Measurements from ENCODE around the gene MALAT1. TPM values are rescaled to one million over a fixed set of nuclear protein-coding genes. Genes with fewer than 3 reads are reported as not detected.

The MALAT1 gene
- total and polyA plus RNA-seq, 2 of the 13 experiments (the other 11 are each of a cell fraction or from before 2014, with no cell fraction given) = 143 to 1,237 TPM

GRCh38 chr11:65471447-65471891 is 27.4 kb upstream of the MALAT1 start (continued):
- TF ChIP-seq SYNCRIP (IDR thresholded peaks at IDR 0.05; ENCODE audit: insufficient read depth, low read depth, low read length) (no peak), RBAK (CRISPR knock-in tag; IDR thresholded peaks at IDR 0.05) (no peak), TOPORS (CRISPR knock-in tag; IDR thresholded peaks at IDR 0.05) (no peak), ZSCAN22 (CRISPR knock-in tag; IDR thresholded peaks at IDR 0.05) (no peak), ZSCAN30 (CRISPR knock-in tag; IDR thresholded peaks at IDR 0.05) (no peak), ZNF468 (CRISPR knock-in tag; IDR thresholded peaks at IDR 0.05) (no peak), RAD21 (CRISPR knock-in tag; IDR thresholded peaks at IDR 0.05) (peak; percentile 86), BHLHE40 (IDR thresholded peaks at IDR 0.05; ENCODE audit: low read length) (no peak), REL (CRISPR knock-in tag; conservative IDR thresholded peaks at IDR 0.05) (no peak), ATF2 (CRISPR knock-in tag; IDR thresholded peaks at IDR 0.05) (peak; percentile 39; the same call in 1 of the 2 replicates), ZNF101 (CRISPR knock-in tag; IDR thresholded peaks at IDR 0.05; ENCODE audit: borderline replicate concordance, low read depth) (no peak)
- TF ChIP-seq, protein P1, sequence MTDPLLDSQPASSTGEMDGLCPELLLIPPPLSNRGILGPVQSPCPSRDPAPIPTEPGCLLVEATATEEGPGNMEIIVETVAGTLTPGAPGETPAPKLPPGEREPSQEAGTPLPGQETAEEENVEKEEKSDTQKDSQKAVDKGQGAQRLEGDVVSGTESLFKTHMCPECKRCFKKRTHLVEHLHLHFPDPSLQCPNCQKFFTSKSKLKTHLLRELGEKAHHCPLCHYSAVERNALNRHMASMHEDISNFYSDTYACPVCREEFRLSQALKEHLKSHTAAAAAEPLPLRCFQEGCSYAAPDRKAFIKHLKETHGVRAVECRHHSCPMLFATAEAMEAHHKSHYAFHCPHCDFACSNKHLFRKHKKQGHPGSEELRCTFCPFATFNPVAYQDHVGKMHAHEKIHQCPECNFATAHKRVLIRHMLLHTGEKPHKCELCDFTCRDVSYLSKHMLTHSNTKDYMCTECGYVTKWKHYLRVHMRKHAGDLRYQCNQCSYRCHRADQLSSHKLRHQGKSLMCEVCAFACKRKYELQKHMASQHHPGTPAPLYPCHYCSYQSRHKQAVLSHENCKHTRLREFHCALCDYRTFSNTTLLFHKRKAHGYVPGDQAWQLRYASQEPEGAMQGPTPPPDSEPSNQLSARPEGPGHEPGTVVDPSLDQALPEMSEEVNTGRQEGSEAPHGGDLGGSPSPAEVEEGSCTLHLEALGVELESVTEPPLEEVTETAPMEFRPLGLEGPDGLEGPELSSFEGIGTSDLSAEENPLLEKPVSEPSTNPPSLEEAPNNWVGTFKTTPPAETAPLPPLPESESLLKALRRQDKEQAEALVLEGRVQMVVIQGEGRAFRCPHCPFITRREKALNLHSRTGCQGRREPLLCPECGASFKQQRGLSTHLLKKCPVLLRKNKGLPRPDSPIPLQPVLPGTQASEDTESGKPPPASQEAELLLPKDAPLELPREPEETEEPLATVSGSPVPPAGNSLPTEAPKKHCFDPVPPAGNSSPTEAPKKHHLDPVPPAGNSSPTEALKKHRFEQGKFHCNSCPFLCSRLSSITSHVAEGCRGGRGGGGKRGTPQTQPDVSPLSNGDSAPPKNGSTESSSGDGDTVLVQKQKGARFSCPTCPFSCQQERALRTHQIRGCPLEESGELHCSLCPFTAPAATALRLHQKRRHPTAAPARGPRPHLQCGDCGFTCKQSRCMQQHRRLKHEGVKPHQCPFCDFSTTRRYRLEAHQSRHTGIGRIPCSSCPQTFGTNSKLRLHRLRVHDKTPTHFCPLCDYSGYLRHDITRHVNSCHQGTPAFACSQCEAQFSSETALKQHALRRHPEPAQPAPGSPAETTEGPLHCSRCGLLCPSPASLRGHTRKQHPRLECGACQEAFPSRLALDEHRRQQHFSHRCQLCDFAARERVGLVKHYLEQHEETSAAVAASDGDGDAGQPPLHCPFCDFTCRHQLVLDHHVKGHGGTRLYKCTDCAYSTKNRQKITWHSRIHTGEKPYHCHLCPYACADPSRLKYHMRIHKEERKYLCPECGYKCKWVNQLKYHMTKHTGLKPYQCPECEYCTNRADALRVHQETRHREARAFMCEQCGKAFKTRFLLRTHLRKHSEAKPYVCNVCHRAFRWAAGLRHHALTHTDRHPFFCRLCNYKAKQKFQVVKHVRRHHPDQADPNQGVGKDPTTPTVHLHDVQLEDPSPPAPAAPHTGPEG (CRISPR knock-in tag; IDR thresholded peaks at IDR 0.05) = no peak
- TF ChIP-seq, protein P2, sequence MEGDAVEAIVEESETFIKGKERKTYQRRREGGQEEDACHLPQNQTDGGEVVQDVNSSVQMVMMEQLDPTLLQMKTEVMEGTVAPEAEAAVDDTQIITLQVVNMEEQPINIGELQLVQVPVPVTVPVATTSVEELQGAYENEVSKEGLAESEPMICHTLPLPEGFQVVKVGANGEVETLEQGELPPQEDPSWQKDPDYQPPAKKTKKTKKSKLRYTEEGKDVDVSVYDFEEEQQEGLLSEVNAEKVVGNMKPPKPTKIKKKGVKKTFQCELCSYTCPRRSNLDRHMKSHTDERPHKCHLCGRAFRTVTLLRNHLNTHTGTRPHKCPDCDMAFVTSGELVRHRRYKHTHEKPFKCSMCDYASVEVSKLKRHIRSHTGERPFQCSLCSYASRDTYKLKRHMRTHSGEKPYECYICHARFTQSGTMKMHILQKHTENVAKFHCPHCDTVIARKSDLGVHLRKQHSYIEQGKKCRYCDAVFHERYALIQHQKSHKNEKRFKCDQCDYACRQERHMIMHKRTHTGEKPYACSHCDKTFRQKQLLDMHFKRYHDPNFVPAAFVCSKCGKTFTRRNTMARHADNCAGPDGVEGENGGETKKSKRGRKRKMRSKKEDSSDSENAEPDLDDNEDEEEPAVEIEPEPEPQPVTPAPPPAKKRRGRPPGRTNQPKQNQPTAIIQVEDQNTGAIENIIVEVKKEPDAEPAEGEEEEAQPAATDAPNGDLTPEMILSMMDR (CRISPR knock-in tag; IDR thresholded peaks at IDR 0.05) = peak; percentile 90
- TF ChIP-seq, protein P3, sequence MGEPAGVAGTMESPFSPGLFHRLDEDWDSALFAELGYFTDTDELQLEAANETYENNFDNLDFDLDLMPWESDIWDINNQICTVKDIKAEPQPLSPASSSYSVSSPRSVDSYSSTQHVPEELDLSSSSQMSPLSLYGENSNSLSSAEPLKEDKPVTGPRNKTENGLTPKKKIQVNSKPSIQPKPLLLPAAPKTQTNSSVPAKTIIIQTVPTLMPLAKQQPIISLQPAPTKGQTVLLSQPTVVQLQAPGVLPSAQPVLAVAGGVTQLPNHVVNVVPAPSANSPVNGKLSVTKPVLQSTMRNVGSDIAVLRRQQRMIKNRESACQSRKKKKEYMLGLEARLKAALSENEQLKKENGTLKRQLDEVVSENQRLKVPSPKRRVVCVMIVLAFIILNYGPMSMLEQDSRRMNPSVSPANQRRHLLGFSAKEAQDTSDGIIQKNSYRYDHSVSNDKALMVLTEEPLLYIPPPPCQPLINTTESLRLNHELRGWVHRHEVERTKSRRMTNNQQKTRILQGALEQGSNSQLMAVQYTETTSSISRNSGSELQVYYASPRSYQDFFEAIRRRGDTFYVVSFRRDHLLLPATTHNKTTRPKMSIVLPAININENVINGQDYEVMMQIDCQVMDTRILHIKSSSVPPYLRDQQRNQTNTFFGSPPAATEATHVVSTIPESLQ (CRISPR knock-in tag; conservative IDR thresholded peaks at IDR 0.05) = 0 out of 2 replicates have a peak, but pooled peaks have one; percentile 45

Measured in HepG2 (cell line).